Spleen (tissue), 11 donors: Measurements from ENCODE around the gene ZEB2. TPM values are rescaled to one million over a fixed set of nuclear protein-coding genes. Genes with fewer than 3 reads are reported as not detected.
"Not testable (repeated sequence)": the region's sequence is repeated elsewhere in the genome, so short reads cannot be mapped to it uniquely, and the experiment has no call there.

Experiments
- DNase-seq: peaks from one replicate; pipeline ENCODE4 v3.0.0-alpha.2; 2020
- H3K27ac ChIP-seq, 8 donors: fragments of 200-600 bp; sonication (generic) in 7 of 8; 1 replicate in 4 of 8; 2 replicates in 4 of 8; pipeline versions ENCODE4 v1.5.0 to v1.8.0; 2016 to 2021; ENCODE audit warnings: inconsistent platforms in 4 of 8, mild to moderate bottlenecking in 4 of 8, moderate library complexity in 1 of 8
- H3K27me3 ChIP-seq, 7 donors: fragments of 200-600 bp; sonication (generic) in 6 of 7; replicated peaks in 1 of 7; 1 replicate in 4 of 7; 2 replicates in 3 of 7; pipeline versions ENCODE4 v1.5.0 to v1.8.0; 2016 to 2021; ENCODE audit warnings: inconsistent platforms in 3 of 7, mild to moderate bottlenecking in 1 of 7
- H3K36me3 ChIP-seq, 6 donors: fragments of 200-600 bp; sonication (generic) in 5 of 6; 1 replicate in 4 of 6; 2 replicates in 2 of 6; pipeline versions ENCODE4 v1.5.0 to v1.8.0; 2016 to 2021; ENCODE audit warnings: inconsistent platforms in 2 of 6
- H3K4me1 ChIP-seq, 6 donors: fragments of 200-600 bp; sonication (generic) in 5 of 6; 1 replicate in 3 of 6; 2 replicates in 3 of 6; pipeline versions ENCODE4 v1.5.0 to v1.8.0; 2016 to 2021; ENCODE audit warnings: inconsistent platforms in 3 of 6
- H3K4me3 ChIP-seq, 8 donors: fragments of 200-600 bp; sonication (generic) in 7 of 8; 1 replicate in 4 of 8; 2 replicates in 4 of 8; pipeline versions ENCODE4 v1.5.0 to v1.8.0; 2016 to 2021; ENCODE audit warnings: inconsistent platforms in 4 of 8, mild to moderate bottlenecking in 4 of 8, moderate library complexity in 2 of 8
- H3K9me3 ChIP-seq, 8 donors: fragments of 200-600 bp; sonication (generic) in 7 of 8; 1 replicate in 4 of 8; 2 replicates in 4 of 8; pipeline versions ENCODE4 v1.5.0 to v1.8.0; 2016 to 2021; ENCODE audit warnings: inconsistent platforms in 4 of 8
- CTCF ChIP-seq, 11 experiments: fragments of 200-600 bp in 7 of 11; fragments of 450-650 bp in 4 of 11; sonication (generic) in 4 of 11; IDR thresholded peaks in 8 of 11; conservative IDR thresholded peaks in 3 of 11; 1 replicate in 7 of 11; 2 replicates in 4 of 11; pipeline versions ENCODE4 v1.4.0 to v1.8.0; 2016 to 2021; ENCODE audit warnings: antibody characterized with exemption in 11 of 11, inconsistent platforms in 4 of 11, mild to moderate bottlenecking in 1 of 11
- POLR2A ChIP-seq, 3 donors: fragments of 450-650 bp; IDR thresholded peaks; one replicate each; pipeline ENCODE4 v1.5.1; 2017; ENCODE audit warnings: antibody characterized with exemption in 3 of 3, mild to moderate bottlenecking in 1 of 3
- POLR2AphosphoS5 ChIP-seq, 3 donors: sonication (generic); formaldehyde crosslinking; IDR thresholded peaks; one replicate each; pipeline ENCODE4 v1.5.1; 2017; ENCODE audit warnings: antibody characterized with exemption in 3 of 3
- WGBS, 5 donors: extraction: QIAGEN DNeasy Blood & Tissue Kit in 3 of 5; methylation state at CpG; one replicate each; pipeline versions ENCODE4 v1.1.5 to v1.1.7; 2013 to 2018; 5-methylcytosine and 5-hydroxymethylcytosine counted together
- intact Hi-C: fragments of 100-400 bp; cut with DNase I; formaldehyde crosslinking; loops from one replicate; pipeline ENCODE4 v1.15.0; 2023; ENCODE audit warnings: low total_unique reads
- polyA plus RNA-seq, 3 donors: library from polyadenylated mRNA; stranded (reverse); fragments of 200-250 nt; gene quantifications; one replicate each; pipeline ENCODE4 v1.2.1, GENCODE V29; 2013
- total RNA-seq, 7 donors: library from RNA; depleted of rRNA in 3 of 7; stranded (reverse); fragments of >200 nt in 3 of 7; fragmentation: NEBNext Ultra II Directional in 4 of 7; extraction: Animal tissue kit (Norgen Biotek cat#: 25700) in 4 of 7; gene quantifications; one replicate each; pipeline versions ENCODE4 v1.1.0 to v1.2.1, GENCODE V29; 2016 to 2021
- donor health status: healthy with polysubstance abuse.
- donor health status: DM: no; HTN: no; CAD: no; lungs with moderate emphysema.
- donor health status: DM: no; HTN: no; CAD: no.
- donor health status: Bipolar disorder and iron deficiency.
- donor health status: healthy.
- donor health status: DM: no; HTN: no; CAD: no.
- donor health status: DM: yes; HTN: yes; CAD: no.

ZEB2 gene
- total and polyA plus RNA-seq, 10 donors: 25.5 to 362 (median 240) TPM

GRCh38 chr2:144369416-144369815, 150.5 kb downstream of the ZEB2 start:
- intact Hi-C loops: no loop called here
- DNase-seq: no peak
- Histone ChIP-seq H3K9me3 (no peaks in the 10 kb centered on the region), H3K36me3 (no peaks in the 10 kb centered on the region), H3K4me3 (no peak overlapping the region), H3K4me1 (peaks cover 7 to 38% (median 31%) of the 10 kb centered on the region in 6 donors), H3K27me3 (no peaks in the 10 kb centered on the region), H3K27ac (no peak overlapping the region)
- no peak for TF ChIP-seq POLR2A (IDR thresholded peaks at IDR 0.05)
- TF ChIP-seq CTCF (IDR thresholded peaks at IDR 0.05 in 8 of 11, conservative IDR thresholded peaks at IDR 0.05 in 3 of 11): no peak
- no peak for TF ChIP-seq POLR2AphosphoS5 (IDR thresholded peaks at IDR 0.05)

DNA sequence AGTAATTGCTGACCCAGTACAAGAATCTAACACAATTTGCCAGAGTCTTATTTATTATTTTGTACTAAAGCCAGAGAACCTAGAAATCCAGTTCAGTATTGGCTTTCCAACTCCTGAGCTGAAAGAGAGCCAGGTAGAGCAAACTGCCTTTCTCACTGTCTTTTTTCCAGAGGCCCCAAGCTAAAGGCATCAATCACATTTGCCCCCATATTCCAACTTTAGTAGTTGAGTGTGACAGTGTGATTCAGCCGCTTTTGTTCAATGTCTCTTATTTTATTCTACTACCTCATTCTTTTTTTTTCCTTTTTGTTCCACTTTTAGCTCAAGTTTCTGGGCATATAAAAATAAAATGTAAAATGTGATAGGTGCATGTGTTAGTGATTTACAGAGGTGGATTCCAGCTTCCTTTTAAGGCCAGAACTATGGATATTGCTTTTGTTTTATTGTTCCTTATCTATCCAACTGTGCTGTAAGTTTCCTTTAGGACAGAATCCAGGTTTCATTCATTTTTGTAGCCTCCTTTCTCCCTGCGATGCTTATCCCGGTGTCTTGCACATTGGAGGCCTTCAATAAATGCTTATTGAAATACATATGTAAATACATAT, 153.0 kb downstream of the ZEB2 start:
- TF ChIP-seq POLR2A (IDR thresholded peaks at IDR 0.05) (no peak), CTCF (IDR thresholded peaks at IDR 0.05 in 8 of 11, conservative IDR thresholded peaks at IDR 0.05 in 3 of 11) (no peak), POLR2AphosphoS5 (IDR thresholded peaks at IDR 0.05) (no peak)
- H3K4me1 ChIP-seq: peaks cover 0 to 14% (median 9%) of the 10 kb centered on the region in 6 donors
- H3K9me3 ChIP-seq: no peaks in the 10 kb centered on the region
- H3K27ac ChIP-seq: no peak overlapping the region
- H3K4me3 ChIP-seq: no peak overlapping the region
- 91 to 95% (median 94%) methylated on average over 3 of the region's 3 CpGs for WGBS, 5 donors
- intact Hi-C loops: no loop called here
- H3K36me3 ChIP-seq: no peaks in the 10 kb centered on the region
- no peaks in the 10 kb centered on the region for H3K27me3 ChIP-seq
- DNase-seq: no peak

- TF ChIP-seq POLR2A (IDR thresholded peaks at IDR 0.05) (no peak), CTCF (IDR thresholded peaks at IDR 0.05 in 8 of 11, conservative IDR thresholded peaks at IDR 0.05 in 3 of 11) (no peak), POLR2AphosphoS5 (IDR thresholded peaks at IDR 0.05) (no peak)
- no peak for DNase-seq
- intact Hi-C loops: no loop called here
- WGBS, 5 donors: 87 to 95% (median 91%) methylated on average over 4 of the region's 4 CpGs
- Histone ChIP-seq H3K4me3 (no peak overlapping the region), H3K36me3 (no peaks in the 10 kb centered on the region), H3K4me1 (no peaks in the 10 kb centered on the region), H3K9me3 (no peaks in the 10 kb centered on the region), H3K27ac (no peak overlapping the region), H3K27me3 (no peaks in the 10 kb centered on the region)
Observed at GRCh38 chr2:144364944-144365738, 154.8 kb downstream of the ZEB2 start.

GRCh38 chr2:144364247-144364646, 155.7 kb downstream of the ZEB2 start:
- H3K27me3 ChIP-seq, H3K4me3 ChIP-seq, intact Hi-C loops, H3K4me1 ChIP-seq, DNase-seq, H3K9me3 ChIP-seq, H3K36me3 ChIP-seq, H3K27ac ChIP-seq: not testable (repeated sequence)
- WGBS, 5 donors: 78 to 87% (median 86%) methylated on average over 7 of the region's 7 CpGs
